ENCODE data around the gene AIFM2.

Gene AIFM2

GRCh38 chr10:70098271-70098670 is 34.4 kb downstream of the AIFM2 start:
- Histone ChIP-seq H3K4me1 (ENCODE audit: insufficient read depth, low read length) (no peaks in the 10 kb centered on the region), H3K36me3 (ENCODE audit: insufficient read depth, low read length) (peaks cover 30% of the 10 kb centered on the region)

DNA sequence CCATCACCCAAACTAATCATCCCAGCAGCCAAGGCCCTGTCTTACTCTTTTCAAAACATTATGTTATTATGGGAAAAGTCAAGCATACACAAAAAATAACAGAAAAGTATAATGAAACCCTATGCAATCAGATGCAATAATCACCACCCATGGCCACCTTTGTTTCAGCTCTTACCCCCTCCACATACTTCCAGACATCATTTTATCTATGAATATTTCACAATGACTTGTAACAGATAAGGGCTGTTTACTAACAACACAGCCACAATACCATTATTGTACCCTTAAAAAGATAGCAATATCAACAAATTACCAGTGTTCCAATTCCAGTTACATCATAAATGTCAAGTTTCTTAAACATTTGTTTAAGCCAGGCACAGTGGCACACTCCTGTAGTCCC is 35.2 kb downstream of the AIFM2 start:
- Histone ChIP-seq H3K9me3 (ENCODE audit: low read length) (no peaks in the 10 kb centered on the region), H3K4me3 (ENCODE audit: low read depth in 1 of 2, low read length in 2 of 2) (no peak overlapping the region), H3K27ac (ENCODE audit: low read depth, low read length) (no peak overlapping the region), H3K9ac (ENCODE audit: low read length) (no peak overlapping the region), H3K4me1 (ENCODE audit: insufficient read depth, low read length) (no peaks in the 10 kb centered on the region), H3K36me3 (ENCODE audit: insufficient read depth, low read length) (peaks cover 38% of the 10 kb centered on the region), H3K27me3 (ENCODE audit: control insufficient read depth in 1 of 2, insufficient read depth in 2 of 2, low read length in 2 of 2) (no peaks in the 10 kb centered on the region)

More at GRCh38 chr10:70098271-70098670, 34.4 kb downstream of the AIFM2 start:
- Histone ChIP-seq H3K27me3 (ENCODE audit: control insufficient read depth in 1 of 2, insufficient read depth in 2 of 2, low read length in 2 of 2) (no peaks in the 10 kb centered on the region), H3K27ac (ENCODE audit: low read depth, low read length) (no peak overlapping the region), H3K4me3 (ENCODE audit: low read depth in 1 of 2, low read length in 2 of 2) (no peak overlapping the region), H3K9me3 (ENCODE audit: low read length) (no peaks in the 10 kb centered on the region), H3K9ac (ENCODE audit: low read length) (no peak overlapping the region)

DNA sequence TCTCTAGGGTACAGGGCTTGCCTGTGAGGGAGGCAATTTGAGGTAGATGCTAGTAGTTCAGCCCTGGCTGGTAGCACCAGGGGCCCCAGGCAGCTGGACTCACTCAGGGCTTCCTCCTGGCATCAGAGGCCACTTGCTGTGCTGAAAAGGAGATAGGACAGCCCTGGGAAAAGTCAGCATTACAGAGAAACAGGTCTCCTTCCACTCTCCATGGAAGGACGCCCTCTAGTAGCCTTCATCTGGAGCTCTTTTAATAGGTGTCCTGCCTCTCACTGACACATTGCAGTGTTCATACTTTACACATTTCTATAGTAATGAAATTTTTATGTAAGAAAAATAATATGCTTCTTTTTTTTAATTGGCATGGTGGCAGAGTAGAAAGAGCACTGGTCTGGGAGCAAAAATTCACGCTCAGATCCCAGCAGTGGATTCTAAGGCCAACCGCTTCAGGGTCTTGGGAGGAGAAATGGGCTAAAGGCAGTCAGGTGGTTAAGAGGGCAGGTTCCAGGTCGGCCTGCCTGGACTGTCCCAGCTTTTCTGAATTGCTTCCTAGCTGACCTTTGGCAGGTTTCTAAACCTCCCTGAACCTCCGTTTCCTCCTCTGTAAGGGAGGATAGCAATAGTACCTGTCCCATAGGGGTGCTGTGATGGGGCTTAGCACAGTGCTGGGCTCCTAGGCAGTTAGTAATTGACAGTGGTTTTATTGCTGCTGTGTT is 35.8 kb downstream of the AIFM2 start:
- H3K27me3 ChIP-seq (ENCODE audit: control insufficient read depth in 1 of 2, insufficient read depth in 2 of 2, low read length in 2 of 2), result no peaks in the 10 kb centered on the region
- H3K9ac ChIP-seq (ENCODE audit: low read length), result no peak overlapping the region
- no peaks in the 10 kb centered on the region for H3K9me3 ChIP-seq (ENCODE audit: low read length)
- H3K36me3 ChIP-seq (ENCODE audit: insufficient read depth, low read length), result peaks cover 43% of the 10 kb centered on the region
- no peak overlapping the region for H3K4me3 ChIP-seq (ENCODE audit: low read depth in 1 of 2, low read length in 2 of 2)
- no peak overlapping the region for H3K27ac ChIP-seq (ENCODE audit: low read depth, low read length)
- H3K4me1 ChIP-seq (ENCODE audit: insufficient read depth, low read length), result no peaks in the 10 kb centered on the region

DNA sequence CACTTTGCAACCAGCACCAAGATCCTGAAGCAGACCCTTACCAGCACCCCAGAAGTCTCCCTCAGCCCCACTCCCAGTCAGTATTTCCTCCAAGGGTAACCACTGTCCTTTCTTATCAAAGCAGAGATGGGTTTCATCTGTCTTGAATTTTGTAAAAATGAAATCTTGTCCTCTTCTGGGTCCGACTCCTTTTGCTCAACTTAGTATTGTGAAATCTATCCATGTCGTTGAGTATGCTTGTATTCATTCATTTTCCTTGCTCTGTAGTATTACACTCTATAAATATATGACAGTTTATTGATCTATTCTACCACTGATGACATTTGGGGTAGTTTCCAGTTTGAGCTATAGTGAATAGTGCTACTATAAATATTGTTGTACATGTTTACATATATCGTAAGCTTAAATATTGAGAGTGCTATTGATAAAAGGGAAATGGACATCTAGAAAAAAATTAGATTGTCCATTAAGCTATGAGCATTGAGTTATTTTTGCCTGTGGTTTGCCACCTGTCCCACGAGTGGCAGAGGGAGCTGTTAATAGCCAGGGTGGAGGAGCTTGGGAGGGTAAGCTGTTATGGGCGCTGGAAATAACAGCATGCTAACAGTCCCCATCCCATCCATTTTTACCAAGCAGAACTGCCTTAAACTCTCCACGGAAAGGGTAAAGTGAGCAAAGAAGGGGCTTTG is 36.5 kb downstream of the AIFM2 start:
- Histone ChIP-seq H3K4me1 (ENCODE audit: insufficient read depth, low read length) (no peaks in the 10 kb centered on the region), H3K9me3 (ENCODE audit: low read length) (no peaks in the 10 kb centered on the region), H3K27ac (ENCODE audit: low read depth, low read length) (no peak overlapping the region), H3K9ac (ENCODE audit: low read length) (no peak overlapping the region), H3K4me3 (ENCODE audit: low read depth in 1 of 2, low read length in 2 of 2) (no peak overlapping the region), H3K36me3 (ENCODE audit: insufficient read depth, low read length) (peaks cover 45% of the 10 kb centered on the region), H3K27me3 (ENCODE audit: control insufficient read depth in 1 of 2, insufficient read depth in 2 of 2, low read length in 2 of 2) (no peaks in the 10 kb centered on the region)

GRCh38 chr10:70094250-70094649 is 38.4 kb downstream of the AIFM2 start:
- Histone ChIP-seq H3K9ac (ENCODE audit: low read length) (no peak overlapping the region), H3K4me3 (ENCODE audit: low read depth in 1 of 2, low read length in 2 of 2) (no peak overlapping the region), H3K9me3 (ENCODE audit: low read length) (no peaks in the 10 kb centered on the region), H3K27ac (ENCODE audit: low read depth, low read length) (no peak overlapping the region), H3K4me1 (ENCODE audit: insufficient read depth, low read length) (no peaks in the 10 kb centered on the region), H3K36me3 (ENCODE audit: insufficient read depth, low read length) (peaks cover 41% of the 10 kb centered on the region), H3K27me3 (ENCODE audit: control insufficient read depth in 1 of 2, insufficient read depth in 2 of 2, low read length in 2 of 2) (no peaks in the 10 kb centered on the region)

DNA sequence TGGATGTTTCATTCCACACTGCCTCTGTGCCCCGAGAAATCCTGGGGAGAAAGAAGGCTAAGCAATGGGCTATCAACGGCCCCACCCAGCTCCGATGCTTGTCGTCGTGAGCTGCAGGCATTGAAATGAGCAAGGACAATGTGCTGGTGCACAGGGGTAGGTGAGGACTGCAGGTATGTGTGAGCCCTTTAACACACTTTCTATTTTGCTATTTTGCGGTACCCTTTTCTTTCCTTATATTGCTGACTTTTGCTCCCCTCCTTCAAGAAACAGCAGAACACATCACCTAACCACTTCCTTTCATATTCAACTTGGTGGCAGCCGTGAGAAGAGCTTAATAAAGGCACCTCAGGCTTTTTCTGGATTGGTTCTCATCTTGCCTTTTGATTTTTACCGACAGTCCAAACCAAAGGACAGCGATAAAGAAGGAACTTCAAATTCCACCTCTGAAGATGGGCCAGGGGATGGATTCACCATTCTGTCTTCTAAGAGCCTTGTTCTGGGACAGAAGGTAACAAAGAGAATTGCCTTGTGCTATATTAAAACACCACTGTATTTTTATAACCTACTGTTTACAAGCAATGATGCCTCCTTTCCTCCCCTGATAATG is 39.2 kb downstream of the AIFM2 start:
- Histone ChIP-seq H3K4me3 (ENCODE audit: low read depth in 1 of 2, low read length in 2 of 2) (no peak overlapping the region), H3K36me3 (ENCODE audit: insufficient read depth, low read length) (peaks cover 34% of the 10 kb centered on the region), H3K9me3 (ENCODE audit: low read length) (no peaks in the 10 kb centered on the region), H3K9ac (ENCODE audit: low read length) (no peak overlapping the region), H3K27ac (ENCODE audit: low read depth, low read length) (no peak overlapping the region), H3K27me3 (ENCODE audit: control insufficient read depth in 1 of 2, insufficient read depth in 2 of 2, low read length in 2 of 2) (no peaks in the 10 kb centered on the region), H3K4me1 (ENCODE audit: insufficient read depth, low read length) (no peaks in the 10 kb centered on the region)

- H3K4me3 ChIP-seq (ENCODE audit: low read depth in 1 of 2, low read length in 2 of 2), result no peak overlapping the region
Observed at GRCh38 chr10:70092389-70092718, 40.3 kb downstream of the AIFM2 start.

DNA sequence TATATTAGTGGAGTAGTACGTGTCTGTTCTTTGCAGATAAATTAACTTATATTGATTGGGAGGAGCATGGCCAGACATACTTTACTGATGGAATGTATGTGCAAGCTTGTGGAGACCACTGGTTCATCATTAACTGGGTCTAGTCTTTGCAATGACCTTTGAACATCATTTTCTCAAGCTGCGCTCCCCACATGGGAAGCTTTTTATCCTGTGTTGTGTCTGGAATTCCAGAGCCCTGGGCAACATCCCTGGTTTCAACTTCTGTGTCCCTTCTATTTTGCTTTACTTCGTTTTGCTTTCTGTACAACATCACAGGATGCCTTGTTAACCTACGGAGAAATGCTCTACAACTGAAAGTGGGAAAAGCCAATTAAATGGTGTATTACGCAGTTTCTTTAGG is 41.7 kb downstream of the AIFM2 start:
- H3K27ac ChIP-seq (ENCODE audit: low read depth, low read length), result no peak overlapping the region
- no peaks in the 10 kb centered on the region for H3K27me3 ChIP-seq (ENCODE audit: control insufficient read depth in 1 of 2, insufficient read depth in 2 of 2, low read length in 2 of 2)
- H3K9me3 ChIP-seq (ENCODE audit: low read length), result no peaks in the 10 kb centered on the region
- no peaks in the 10 kb centered on the region for H3K4me1 ChIP-seq (ENCODE audit: insufficient read depth, low read length)
- no peak overlapping the region for H3K9ac ChIP-seq (ENCODE audit: low read length)
- peaks cover 34% of the 10 kb centered on the region for H3K36me3 ChIP-seq (ENCODE audit: insufficient read depth, low read length)
- no peak overlapping the region for H3K4me3 ChIP-seq (ENCODE audit: low read depth in 1 of 2, low read length in 2 of 2)

More at GRCh38 chr10:70092389-70092718, 40.3 kb downstream of the AIFM2 start:
- Histone ChIP-seq H3K9ac (ENCODE audit: low read length) (no peak overlapping the region), H3K27me3 (ENCODE audit: control insufficient read depth in 1 of 2, insufficient read depth in 2 of 2, low read length in 2 of 2) (no peaks in the 10 kb centered on the region), H3K9me3 (ENCODE audit: low read length) (no peaks in the 10 kb centered on the region), H3K27ac (ENCODE audit: low read depth, low read length) (no peak overlapping the region), H3K4me1 (ENCODE audit: insufficient read depth, low read length) (no peaks in the 10 kb centered on the region), H3K36me3 (ENCODE audit: insufficient read depth, low read length) (peaks cover 34% of the 10 kb centered on the region)

GRCh38 chr10:70090013-70090412 is 42.6 kb downstream of the AIFM2 start:
- Histone ChIP-seq H3K4me3 (ENCODE audit: low read depth in 1 of 2, low read length in 2 of 2) (no peak overlapping the region), H3K27me3 (ENCODE audit: control insufficient read depth in 1 of 2, insufficient read depth in 2 of 2, low read length in 2 of 2) (no peaks in the 10 kb centered on the region), H3K36me3 (ENCODE audit: insufficient read depth, low read length) (peaks cover 34% of the 10 kb centered on the region), H3K9ac (ENCODE audit: low read length) (no peak overlapping the region), H3K4me1 (ENCODE audit: insufficient read depth, low read length) (no peaks in the 10 kb centered on the region), H3K9me3 (ENCODE audit: low read length) (no peaks in the 10 kb centered on the region), H3K27ac (ENCODE audit: low read depth, low read length) (no peak overlapping the region)

DNA sequence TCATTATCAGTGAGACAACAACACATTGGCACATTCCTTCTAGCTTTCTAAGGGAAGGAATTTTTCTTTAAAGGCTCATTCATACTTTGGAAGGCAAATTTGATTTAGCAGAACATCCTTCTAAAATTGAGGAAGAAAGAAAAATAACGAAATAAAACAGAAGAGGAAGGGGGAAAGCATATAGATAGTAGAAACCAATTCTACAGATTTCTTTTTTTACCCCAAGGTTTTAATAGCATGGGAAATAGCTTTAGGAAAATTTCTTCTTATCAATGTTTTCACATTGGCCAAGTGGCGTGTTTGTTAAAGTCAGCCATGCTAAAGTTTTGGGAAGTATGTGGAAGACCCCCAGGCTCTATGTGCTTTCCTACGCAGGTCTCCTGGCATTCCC is 44.3 kb downstream of the AIFM2 start:
- peaks cover 23% of the 10 kb centered on the region for H3K36me3 ChIP-seq (ENCODE audit: insufficient read depth, low read length)
- no peaks in the 10 kb centered on the region for H3K9me3 ChIP-seq (ENCODE audit: low read length)
- H3K27me3 ChIP-seq (ENCODE audit: control insufficient read depth in 1 of 2, insufficient read depth in 2 of 2, low read length in 2 of 2), result no peaks in the 10 kb centered on the region
- H3K4me1 ChIP-seq (ENCODE audit: insufficient read depth, low read length), result no peaks in the 10 kb centered on the region
- H3K27ac ChIP-seq (ENCODE audit: low read depth, low read length), result no peak overlapping the region
- H3K9ac ChIP-seq (ENCODE audit: low read length), result no peak overlapping the region
- no peak overlapping the region for H3K4me3 ChIP-seq (ENCODE audit: low read depth in 1 of 2, low read length in 2 of 2)

- no peaks in the 10 kb centered on the region for H3K9me3 ChIP-seq (ENCODE audit: low read length)
- peaks cover 18% of the 10 kb centered on the region for H3K36me3 ChIP-seq (ENCODE audit: insufficient read depth, low read length)
- no peaks in the 10 kb centered on the region for H3K27me3 ChIP-seq (ENCODE audit: control insufficient read depth in 1 of 2, insufficient read depth in 2 of 2, low read length in 2 of 2)
- no peaks in the 10 kb centered on the region for H3K4me1 ChIP-seq (ENCODE audit: insufficient read depth, low read length)
- H3K27ac ChIP-seq (ENCODE audit: low read depth, low read length), result no peak overlapping the region
- no peak overlapping the region for H3K9ac ChIP-seq (ENCODE audit: low read length)
- no peak overlapping the region for H3K4me3 ChIP-seq (ENCODE audit: low read depth in 1 of 2, low read length in 2 of 2)
Observed at GRCh38 chr10:70087616-70088307, 44.9 kb downstream of the AIFM2 start.

Measured in muscle layer of colon (tissue), 2 donors.